ENCODE data around the gene TFEB. TPM values are rescaled to one million over a fixed set of nuclear protein-coding genes. Genes with fewer than 3 reads are reported as not detected.
A peak's percentile ranks its signal among the peaks of the same experiment; 100 is the strongest.

TFEB gene
- total and polyA plus RNA-seq, 10 of the 15 experiments (the other 5 are each of a cell fraction or from before 2014, with no cell fraction given) = 0.84 to 108 (median 60.8) TPM

DNA sequence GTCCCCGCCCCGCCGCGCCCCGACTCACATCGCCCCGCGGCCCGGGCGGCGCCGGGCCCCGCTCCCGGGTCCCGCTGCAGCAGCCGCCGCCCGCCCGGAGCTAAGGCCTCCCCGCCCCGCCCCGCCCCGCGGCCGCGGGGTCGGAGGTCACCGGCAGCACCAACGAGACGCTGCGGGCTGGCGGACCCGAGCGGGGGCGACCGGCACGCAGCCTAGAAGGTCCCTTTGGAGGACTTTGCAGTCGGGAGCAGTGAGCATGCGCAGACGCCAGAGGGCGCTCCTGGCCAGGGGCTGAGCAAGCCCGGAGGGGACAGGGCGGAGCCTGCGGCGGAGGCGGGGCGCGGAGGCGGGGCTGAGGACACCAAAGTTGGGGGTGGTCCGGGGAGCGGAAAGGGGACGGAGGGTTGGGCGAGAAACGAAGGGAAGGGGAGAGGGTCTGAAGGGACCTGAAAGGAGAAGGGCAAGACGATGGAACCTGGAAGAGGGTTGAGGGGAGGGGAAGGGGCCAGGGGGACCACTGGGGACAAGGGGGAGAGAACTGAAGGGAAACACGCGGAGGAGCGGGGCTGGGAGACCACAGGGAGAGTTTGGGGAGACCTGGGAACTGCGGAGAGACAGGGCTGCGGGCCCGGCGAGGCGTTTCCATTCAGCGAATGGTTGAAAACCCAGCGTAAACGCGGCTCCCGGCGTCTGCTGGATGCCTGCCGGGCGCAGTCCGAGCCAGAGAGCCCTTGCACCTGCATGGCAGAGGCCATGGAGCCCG, 44.6 kb upstream of the TFEB start, which contains the start of gene FRS3 (continued):
- TF ChIP-seq, protein P1, sequence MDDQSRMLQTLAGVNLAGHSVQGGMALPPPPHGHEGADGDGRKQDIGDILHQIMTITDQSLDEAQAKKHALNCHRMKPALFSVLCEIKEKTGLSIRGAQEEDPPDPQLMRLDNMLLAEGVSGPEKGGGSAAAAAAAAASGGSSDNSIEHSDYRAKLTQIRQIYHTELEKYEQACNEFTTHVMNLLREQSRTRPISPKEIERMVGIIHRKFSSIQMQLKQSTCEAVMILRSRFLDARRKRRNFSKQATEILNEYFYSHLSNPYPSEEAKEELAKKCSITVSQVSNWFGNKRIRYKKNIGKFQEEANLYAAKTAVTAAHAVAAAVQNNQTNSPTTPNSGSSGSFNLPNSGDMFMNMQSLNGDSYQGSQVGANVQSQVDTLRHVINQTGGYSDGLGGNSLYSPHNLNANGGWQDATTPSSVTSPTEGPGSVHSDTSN (IDR thresholded peaks at IDR 0.05; ENCODE audit: insufficient replicate concordance, low read depth, low read length) = no peak
- TF ChIP-seq SIX5 (IDR thresholded peaks at IDR 0.05; ENCODE audit: low read depth, low read length, severe bottlenecking) (peak; percentile 41), CREB1 (IDR thresholded peaks at IDR 0.05; ENCODE audit: low read depth) (peak; percentile 71), SIN3A (IDR thresholded peaks at IDR 0.05; ENCODE audit: low read depth, low read length) (peak; percentile 83; the same call in 1 of the 2 replicates), RELA (IDR thresholded peaks at IDR 0.05; ENCODE audit: borderline replicate concordance, partially characterized antibody) (peak; percentile 92), LARP7 (IDR thresholded peaks at IDR 0.05) (peak; percentile 44; the same call in 1 of the 2 replicates), HDGF (IDR thresholded peaks at IDR 0.05) (peak; percentile 95), NBN (IDR thresholded peaks at IDR 0.05) (peak; percentile 62), MYC (IDR thresholded peaks at IDR 0.05; ENCODE audit: insufficient read depth, insufficient read length, insufficient replicate concordance, low read length, severe bottlenecking) (no peak), CBX5 (IDR thresholded peaks at IDR 0.05; ENCODE audit: low read depth) (no peak), TBL1XR1 (IDR thresholded peaks at IDR 0.05; ENCODE audit: low read depth, low read length) (peak; percentile 76; the same call in 1 of the 2 replicates), IKZF1 (conservative IDR thresholded peaks at IDR 0.05) (peak; percentile 81), TAF1 (IDR thresholded peaks at IDR 0.05; ENCODE audit: borderline replicate concordance, low read depth, low read length) (peak; percentile 30; the same call in 1 of the 2 replicates), RAD21 (IDR thresholded peaks at IDR 0.05; ENCODE audit: insufficient read depth, low read depth, low read length) (peak; percentile 97), BHLHE40 (IDR thresholded peaks at IDR 0.05; ENCODE audit: borderline replicate concordance in 1 of 2, low read depth in 2 of 2, low read length in 1 of 2) (peak; percentile 73 to 76; a peak in 3 of 4 replicates), EP300 (IDR thresholded peaks at IDR 0.05; ENCODE audit: borderline replicate concordance in 1 of 2, control insufficient read depth in 1 of 2, low read depth in 2 of 2, low read length in 2 of 2) (0 out of 4 replicates have a peak, but pooled peaks of 1 of the 2 experiments have one; percentile 30), MYB (IDR thresholded peaks at IDR 0.05; ENCODE audit: borderline replicate concordance, low read depth, low read length) (0 out of 2 replicates have a peak, but pooled peaks have one; percentile 40), RB1 (IDR thresholded peaks at IDR 0.05; ENCODE audit: borderline replicate concordance) (peak; percentile 68; the same call in 1 of the 2 replicates)
- TF ChIP-seq, protein P2, sequence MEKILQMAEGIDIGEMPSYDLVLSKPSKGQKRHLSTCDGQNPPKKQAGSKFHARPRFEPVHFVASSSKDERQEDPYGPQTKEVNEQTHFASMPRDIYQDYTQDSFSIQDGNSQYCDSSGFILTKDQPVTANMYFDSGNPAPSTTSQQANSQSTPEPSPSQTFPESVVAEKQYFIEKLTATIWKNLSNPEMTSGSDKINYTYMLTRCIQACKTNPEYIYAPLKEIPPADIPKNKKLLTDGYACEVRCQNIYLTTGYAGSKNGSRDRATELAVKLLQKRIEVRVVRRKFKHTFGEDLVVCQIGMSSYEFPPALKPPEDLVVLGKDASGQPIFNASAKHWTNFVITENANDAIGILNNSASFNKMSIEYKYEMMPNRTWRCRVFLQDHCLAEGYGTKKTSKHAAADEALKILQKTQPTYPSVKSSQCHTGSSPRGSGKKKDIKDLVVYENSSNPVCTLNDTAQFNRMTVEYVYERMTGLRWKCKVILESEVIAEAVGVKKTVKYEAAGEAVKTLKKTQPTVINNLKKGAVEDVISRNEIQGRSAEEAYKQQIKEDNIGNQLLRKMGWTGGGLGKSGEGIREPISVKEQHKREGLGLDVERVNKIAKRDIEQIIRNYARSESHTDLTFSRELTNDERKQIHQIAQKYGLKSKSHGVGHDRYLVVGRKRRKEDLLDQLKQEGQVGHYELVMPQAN (conservative IDR thresholded peaks at IDR 0.05) = peak; percentile 41; the same call in 1 of the 2 replicates
- TF ChIP-seq, protein P3, sequence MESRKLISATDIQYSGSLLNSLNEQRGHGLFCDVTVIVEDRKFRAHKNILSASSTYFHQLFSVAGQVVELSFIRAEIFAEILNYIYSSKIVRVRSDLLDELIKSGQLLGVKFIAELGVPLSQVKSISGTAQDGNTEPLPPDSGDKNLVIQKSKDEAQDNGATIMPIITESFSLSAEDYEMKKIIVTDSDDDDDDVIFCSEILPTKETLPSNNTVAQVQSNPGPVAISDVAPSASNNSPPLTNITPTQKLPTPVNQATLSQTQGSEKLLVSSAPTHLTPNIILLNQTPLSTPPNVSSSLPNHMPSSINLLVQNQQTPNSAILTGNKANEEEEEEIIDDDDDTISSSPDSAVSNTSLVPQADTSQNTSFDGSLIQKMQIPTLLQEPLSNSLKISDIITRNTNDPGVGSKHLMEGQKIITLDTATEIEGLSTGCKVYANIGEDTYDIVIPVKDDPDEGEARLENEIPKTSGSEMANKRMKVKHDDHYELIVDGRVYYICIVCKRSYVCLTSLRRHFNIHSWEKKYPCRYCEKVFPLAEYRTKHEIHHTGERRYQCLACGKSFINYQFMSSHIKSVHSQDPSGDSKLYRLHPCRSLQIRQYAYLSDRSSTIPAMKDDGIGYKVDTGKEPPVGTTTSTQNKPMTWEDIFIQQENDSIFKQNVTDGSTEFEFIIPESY (IDR thresholded peaks at IDR 0.05) = no peak
- TF ChIP-seq, protein P4, sequence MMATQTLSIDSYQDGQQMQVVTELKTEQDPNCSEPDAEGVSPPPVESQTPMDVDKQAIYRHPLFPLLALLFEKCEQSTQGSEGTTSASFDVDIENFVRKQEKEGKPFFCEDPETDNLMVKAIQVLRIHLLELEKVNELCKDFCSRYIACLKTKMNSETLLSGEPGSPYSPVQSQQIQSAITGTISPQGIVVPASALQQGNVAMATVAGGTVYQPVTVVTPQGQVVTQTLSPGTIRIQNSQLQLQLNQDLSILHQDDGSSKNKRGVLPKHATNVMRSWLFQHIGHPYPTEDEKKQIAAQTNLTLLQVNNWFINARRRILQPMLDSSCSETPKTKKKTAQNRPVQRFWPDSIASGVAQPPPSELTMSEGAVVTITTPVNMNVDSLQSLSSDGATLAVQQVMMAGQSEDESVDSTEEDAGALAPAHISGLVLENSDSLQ (IDR thresholded peaks at IDR 0.05) = no peak

Measured in GM12878 (cell line).